GM10266 (cell line): ENCODE measurements around the gene SART3.

ENCODE experiments used
- DNase-seq: peaks from one replicate; pipeline ENCODE4 v3.0.0; 2012; ENCODE audit errors: extremely low spot score
- TF ChIP-seq, protein P1 (sequence below): IDR thresholded peaks from 2 replicates; pipeline ENCODE4 v1.5.1; 2012; ENCODE audit warnings: mild to moderate bottlenecking, low read depth; ENCODE audit not compliant: control insufficient read depth, insufficient read depth; ENCODE audit errors: missing control alignments

Gene SART3

GRCh38 chr12:108584456-108585065 lies 23.6 kb upstream of the SART3 start:
- TF ChIP-seq, protein P1, sequence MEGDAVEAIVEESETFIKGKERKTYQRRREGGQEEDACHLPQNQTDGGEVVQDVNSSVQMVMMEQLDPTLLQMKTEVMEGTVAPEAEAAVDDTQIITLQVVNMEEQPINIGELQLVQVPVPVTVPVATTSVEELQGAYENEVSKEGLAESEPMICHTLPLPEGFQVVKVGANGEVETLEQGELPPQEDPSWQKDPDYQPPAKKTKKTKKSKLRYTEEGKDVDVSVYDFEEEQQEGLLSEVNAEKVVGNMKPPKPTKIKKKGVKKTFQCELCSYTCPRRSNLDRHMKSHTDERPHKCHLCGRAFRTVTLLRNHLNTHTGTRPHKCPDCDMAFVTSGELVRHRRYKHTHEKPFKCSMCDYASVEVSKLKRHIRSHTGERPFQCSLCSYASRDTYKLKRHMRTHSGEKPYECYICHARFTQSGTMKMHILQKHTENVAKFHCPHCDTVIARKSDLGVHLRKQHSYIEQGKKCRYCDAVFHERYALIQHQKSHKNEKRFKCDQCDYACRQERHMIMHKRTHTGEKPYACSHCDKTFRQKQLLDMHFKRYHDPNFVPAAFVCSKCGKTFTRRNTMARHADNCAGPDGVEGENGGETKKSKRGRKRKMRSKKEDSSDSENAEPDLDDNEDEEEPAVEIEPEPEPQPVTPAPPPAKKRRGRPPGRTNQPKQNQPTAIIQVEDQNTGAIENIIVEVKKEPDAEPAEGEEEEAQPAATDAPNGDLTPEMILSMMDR = no peak

DNA sequence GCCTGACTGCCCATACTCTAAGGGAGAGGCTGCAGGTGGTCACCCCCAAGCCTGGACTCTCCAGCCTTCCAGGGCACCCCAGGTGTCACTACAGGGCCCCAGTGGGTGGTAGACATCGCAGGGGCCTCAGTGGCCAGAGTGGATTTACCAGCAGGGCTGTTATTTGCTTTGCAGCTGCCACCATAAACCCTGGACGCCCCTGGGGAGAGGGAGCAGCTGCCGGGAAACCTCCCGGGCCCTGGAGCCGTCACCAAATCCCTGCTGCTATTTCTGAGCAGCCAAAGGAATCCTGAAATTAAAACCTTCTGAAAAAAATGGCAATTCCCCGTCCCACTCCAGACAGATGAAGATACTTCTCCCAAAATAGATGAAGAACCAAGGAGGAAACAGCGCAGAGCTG lies 23.0 kb upstream of the SART3 start:
- no peak for DNase-seq
- TF ChIP-seq, protein P1 = no peak

More at GRCh38 chr12:108584456-108585065, 23.6 kb upstream of the SART3 start:
- no peak for DNase-seq

GRCh38 chr12:108582978-108583770 lies 22.2 kb upstream of the SART3 start:
- TF ChIP-seq, protein P1 = no peak
- no peak for DNase-seq

DNA sequence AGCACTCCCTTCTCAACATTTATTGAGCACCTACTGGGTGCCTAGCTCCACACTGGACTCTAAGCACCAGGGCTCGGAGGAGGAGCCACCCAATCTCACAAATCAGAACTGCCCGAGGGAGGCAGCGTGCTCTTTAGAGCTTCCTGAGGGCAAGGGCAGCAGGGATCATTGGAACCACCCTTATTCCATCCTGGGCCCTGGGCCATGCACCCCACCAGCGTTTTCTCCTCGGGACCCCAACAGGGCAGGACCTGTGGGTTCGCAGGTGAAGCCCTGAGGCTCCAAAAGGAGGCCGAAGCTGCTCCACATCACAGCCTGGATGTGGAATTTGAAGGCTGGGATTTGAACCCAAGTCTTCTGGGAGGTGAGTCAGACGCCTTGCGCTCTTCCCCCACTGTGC lies 21.5 kb upstream of the SART3 start:
- no peak for DNase-seq
- TF ChIP-seq, protein P1 = no peak

GRCh38 chr12:108581311-108582227 lies 20.6 kb upstream of the SART3 start:
- no peak for DNase-seq
- TF ChIP-seq, protein P1 = no peak

- no peak for DNase-seq
- TF ChIP-seq, protein P1 = no peak
Observed at GRCh38 chr12:108580531-108580930, 19.6 kb upstream of the SART3 start.
